B cell (primary cell): ENCODE data around the gene FBXL2. TPM values are rescaled to one million over a fixed set of nuclear protein-coding genes. Genes with fewer than 3 reads are reported as not detected.

Experiments
- ATAC-seq: fragments of 200-7000 bp; cut with Tn5 transposase; one replicate; pipeline ENCODE4 v1.10.0; 2021; ENCODE audit warnings: low read depth, mild to moderate bottlenecking, moderate number of reproducible peaks, moderate library complexity
- CTCF ChIA-PET: fragments of 350-600 bp; sonication (Branson Sonifier 250); formaldehyde crosslinking; loops from one replicate; lab custom pipeline; 2021; ENCODE audit warnings: antibody characterized with exemption, inconsistent platforms; lab: Charles Lee
- POLR2A ChIA-PET: fragments of 350-600 bp; sonication (Branson Sonifier 250); formaldehyde crosslinking; loops from one replicate; lab custom pipeline; 2021; ENCODE audit warnings: antibody characterized with exemption; lab: Charles Lee
- DNase-seq: peaks from one replicate; pipeline ENCODE4 v3.0.0; 2013
- H2AFZ ChIP-seq: 2 replicates; pipeline ENCODE4 v1.6.1; 2012; ENCODE audit warnings: mild to moderate bottlenecking, low read depth, low read length; ENCODE audit not compliant: insufficient read depth, poor library complexity, severe bottlenecking
- H3K27ac ChIP-seq, 2 donors: 1 replicate in 1 of 2; 2 replicates in 1 of 2; pipeline ENCODE4 v1.5.1; 2012 to 2013; ENCODE audit warnings: low read length in 2 of 2, mild to moderate bottlenecking in 2 of 2, moderate library complexity in 1 of 2
- H3K27me3 ChIP-seq, 4 experiments: fragments of 200-600 bp in 1 of 4; sonication (generic) in 1 of 4; replicated peaks in 1 of 4; 1 replicate in 2 of 4; 2 replicates in 2 of 4; pipeline versions ENCODE4 v1.6.1 to v1.7.0; 2013 to 2016; ENCODE audit warnings: low read length in 3 of 4, mild to moderate bottlenecking in 2 of 4, mixed read lengths in 1 of 4, moderate library complexity in 1 of 4; ENCODE audit not compliant: insufficient read depth in 4 of 4, control insufficient read depth in 3 of 4; ENCODE audit errors: control extremely low read depth in 1 of 4
- H3K36me3 ChIP-seq, 2 experiments: replicated peaks in 1 of 2; 1 replicate in 1 of 2; 2 replicates in 1 of 2; pipeline versions ENCODE4 v1.6.1 to v1.7.1; 2013; ENCODE audit warnings: low read length in 1 of 2; ENCODE audit not compliant: insufficient read depth in 2 of 2, control insufficient read depth in 1 of 2; ENCODE audit errors: control extremely low read depth in 1 of 2, extremely low read depth in 1 of 2
- H3K4me1 ChIP-seq, 2 donors: fragments of 200-600 bp in 1 of 2; sonication (generic) in 1 of 2; 1 replicate in 1 of 2; 2 replicates in 1 of 2; pipeline versions ENCODE4 v1.5.1 to v1.6.1; 2013 to 2017; ENCODE audit warnings: low read length in 2 of 2; ENCODE audit not compliant: control insufficient read depth in 2 of 2, insufficient read depth in 2 of 2
- H3K4me2 ChIP-seq: replicated peaks from 2 replicates; pipeline ENCODE3; 2012; ENCODE audit warnings: mild to moderate bottlenecking, low read depth, low read length; ENCODE audit not compliant: poor library complexity, severe bottlenecking
- H3K4me3 ChIP-seq, 5 experiments: fragments of 200-600 bp in 1 of 5; sonication (generic) in 1 of 5; 1 replicate in 3 of 5; 2 replicates in 2 of 5; pipeline versions ENCODE4 v1.5.1 to v1.7.0; 2011 to 2016; ENCODE audit warnings: low read length in 4 of 5, mild to moderate bottlenecking in 4 of 5, low read depth in 2 of 5, control low read depth in 1 of 5, moderate library complexity in 1 of 5; ENCODE audit not compliant: insufficient read depth in 1 of 5; ENCODE audit errors: control extremely low read depth in 1 of 5, extremely low read depth in 1 of 5
- H3K79me2 ChIP-seq: fragments of 200-600 bp; sonication (generic); one replicate; pipeline ENCODE4 v1.6.0; 2016; ENCODE audit warnings: low read length; ENCODE audit not compliant: control insufficient read depth, insufficient read depth
- H3K9ac ChIP-seq: fragments of 200-600 bp; sonication (generic); 2 replicates; pipeline ENCODE4 v1.6.1; 2017; ENCODE audit warnings: mild to moderate bottlenecking, low read length, moderate library complexity
- H3K9me3 ChIP-seq, 3 donors: one replicate each; pipeline versions ENCODE4 v1.6.1 to v1.7.1; 2013; ENCODE audit warnings: low read length in 2 of 3; ENCODE audit not compliant: control insufficient read depth in 2 of 3, insufficient read depth in 1 of 3; ENCODE audit errors: control extremely low read depth in 1 of 3
- H4K20me1 ChIP-seq: 2 replicates; pipeline ENCODE4 v1.6.0; 2012; ENCODE audit warnings: mild to moderate bottlenecking, low read length; ENCODE audit not compliant: insufficient read depth, control insufficient read depth, poor library complexity, severe bottlenecking
- H3K27ac Mint-ChIP-seq: one replicate; pipeline ENCODE4 v1.8.0; 2021; ENCODE audit warnings: mixed read lengths
- H3K27me3 Mint-ChIP-seq: one replicate; pipeline ENCODE4 v1.8.0; 2021; ENCODE audit warnings: mixed read lengths
- H3K4me1 Mint-ChIP-seq: one replicate; pipeline ENCODE4 v1.8.0; 2021; ENCODE audit warnings: mixed read lengths
- H3K4me3 Mint-ChIP-seq: one replicate; pipeline ENCODE4 v1.8.0; 2021; ENCODE audit warnings: mixed read lengths
- H3K9me3 Mint-ChIP-seq: one replicate; pipeline ENCODE4 v1.8.0; 2022; ENCODE audit warnings: mixed read lengths; ENCODE audit not compliant: insufficient read depth
- EZH2 ChIP-seq: IDR thresholded peaks from 2 replicates; pipeline ENCODE4 v1.6.1; 2012; ENCODE audit warnings: borderline replicate concordance, low read depth, mild to moderate bottlenecking, moderate library complexity, low read length; ENCODE audit not compliant: insufficient read depth, poor library complexity, severe bottlenecking
- WGBS: methylation state at CpG from one replicate; pipeline ENCODE4 v1.1.5; 2013; ENCODE audit warnings: missing lambda C conversion rate; ENCODE audit not compliant: insufficient coverage; 5-methylcytosine and 5-hydroxymethylcytosine counted together
- intact Hi-C: fragments of 100-400 bp; cut with micrococcal nuclease; formaldehyde crosslinking; loops from one replicate; pipeline ENCODE4 v1.10.0; 2022
- polyA plus RNA-seq: library from polyadenylated mRNA; depleted of rRNA; stranded (reverse); fragments of >200 nt; gene quantifications from 2 replicates; pipeline ENCODE4 v1.2.3, GENCODE V29; 2012
- total RNA-seq, 2 donors: library from RNA; stranded (reverse); fragments of 120-200 nt in 1 of 2; gene quantifications; 1 replicate in 1 of 2; 2 replicates in 1 of 2; pipeline versions ENCODE4 v1.2.3 to v1.2.4, GENCODE V29; 2013 to 2022
- TF ChIP-seq, protein P1 (sequence below): fragments of 200-600 bp; IDR thresholded peaks from one replicate; pipeline ENCODE4 v1.8.0; 2022; ENCODE audit warnings: antibody characterized with exemption, mild to moderate bottlenecking

FBXL2 gene
- total and polyA plus RNA-seq, 2 donors (not counting 1 experiment from before 2014, with no cell fraction given), result 0.34 TPM; not detected in 1

DNA sequence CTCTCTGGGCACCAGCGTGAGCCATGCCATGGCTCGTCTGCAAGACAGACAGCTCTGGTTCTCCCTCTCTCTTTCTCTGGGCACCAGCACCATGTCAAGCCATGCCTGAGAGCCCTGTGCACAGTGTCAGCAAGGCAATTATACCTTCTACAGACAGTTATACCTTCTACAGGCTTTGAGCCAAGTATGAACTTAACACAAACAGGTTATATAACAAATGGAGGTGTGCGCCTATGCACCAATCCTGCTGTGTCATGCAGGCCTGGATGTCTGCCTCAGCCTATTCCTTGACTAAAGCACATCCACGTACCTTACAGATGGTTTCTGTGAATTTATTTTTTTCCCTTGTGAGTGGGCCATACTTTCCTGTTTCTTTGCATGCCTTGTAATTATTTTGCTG lies 5.9 kb upstream of the FBXL2 start:
- H3K27me3 Mint-ChIP-seq, result peaks cover 31% of the 10 kb centered on the region
- WGBS, result 83% methylated on average over 3 of the region's 4 CpGs
- no peak overlapping the region for H3K4me2 ChIP-seq
- intact Hi-C loops, result no loop called here
- no peaks in the 10 kb centered on the region for H4K20me1 ChIP-seq
- ATAC-seq, result no peak
- no peak overlapping the region for H3K27ac Mint-ChIP-seq
- peaks cover 0 to 13% (median 1%) of the 10 kb centered on the region in 3 donors for H3K9me3 ChIP-seq
- no peak overlapping the region for H3K9ac ChIP-seq
- ChIA-PET POLR2A (no interaction called here), CTCF (no interaction called here)
- H3K27ac ChIP-seq, result no peak overlapping the region
- no peaks in the 10 kb centered on the region for H3K36me3 ChIP-seq
- TF ChIP-seq, protein P1, sequence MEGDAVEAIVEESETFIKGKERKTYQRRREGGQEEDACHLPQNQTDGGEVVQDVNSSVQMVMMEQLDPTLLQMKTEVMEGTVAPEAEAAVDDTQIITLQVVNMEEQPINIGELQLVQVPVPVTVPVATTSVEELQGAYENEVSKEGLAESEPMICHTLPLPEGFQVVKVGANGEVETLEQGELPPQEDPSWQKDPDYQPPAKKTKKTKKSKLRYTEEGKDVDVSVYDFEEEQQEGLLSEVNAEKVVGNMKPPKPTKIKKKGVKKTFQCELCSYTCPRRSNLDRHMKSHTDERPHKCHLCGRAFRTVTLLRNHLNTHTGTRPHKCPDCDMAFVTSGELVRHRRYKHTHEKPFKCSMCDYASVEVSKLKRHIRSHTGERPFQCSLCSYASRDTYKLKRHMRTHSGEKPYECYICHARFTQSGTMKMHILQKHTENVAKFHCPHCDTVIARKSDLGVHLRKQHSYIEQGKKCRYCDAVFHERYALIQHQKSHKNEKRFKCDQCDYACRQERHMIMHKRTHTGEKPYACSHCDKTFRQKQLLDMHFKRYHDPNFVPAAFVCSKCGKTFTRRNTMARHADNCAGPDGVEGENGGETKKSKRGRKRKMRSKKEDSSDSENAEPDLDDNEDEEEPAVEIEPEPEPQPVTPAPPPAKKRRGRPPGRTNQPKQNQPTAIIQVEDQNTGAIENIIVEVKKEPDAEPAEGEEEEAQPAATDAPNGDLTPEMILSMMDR, result no peak
- TF ChIP-seq EZH2, result no peak
- H3K27me3 ChIP-seq, result peaks cover 0 to 2% (median 0%) of the 10 kb centered on the region in 4 experiments
- no peak overlapping the region for H3K4me3 Mint-ChIP-seq
- H3K79me2 ChIP-seq, result no peaks in the 10 kb centered on the region
- H2AFZ ChIP-seq, result no peak overlapping the region
- H3K9me3 Mint-ChIP-seq, result no peaks in the 10 kb centered on the region
- no peak for DNase-seq
- no peaks in the 10 kb centered on the region for H3K4me1 ChIP-seq
- H3K4me3 ChIP-seq, result no peak overlapping the region
- no peaks in the 10 kb centered on the region for H3K4me1 Mint-ChIP-seq

DNA sequence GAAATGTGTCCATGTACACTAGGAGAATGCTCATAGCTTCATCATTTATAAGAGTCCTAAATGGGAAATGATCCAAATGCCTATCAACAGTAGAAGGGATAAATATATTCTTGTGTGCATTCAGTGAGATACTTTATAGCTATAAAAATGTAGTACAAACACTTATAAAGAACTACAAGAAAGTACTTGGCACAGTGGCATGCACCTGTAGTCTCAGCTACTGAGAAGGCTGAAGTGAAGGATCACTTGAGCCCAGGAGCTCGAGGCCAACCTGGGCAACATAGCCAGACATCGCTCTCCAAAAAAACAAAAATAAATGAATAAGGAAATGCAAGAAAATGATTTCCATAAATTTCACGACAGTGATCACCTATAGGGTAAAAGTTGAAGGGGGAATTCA lies 3.6 kb upstream of the FBXL2 start:
- peaks cover 30% of the 10 kb centered on the region for H3K27me3 Mint-ChIP-seq
- Histone ChIP-seq H4K20me1 (no peaks in the 10 kb centered on the region), H3K9me3 (peaks cover 0 to 9% (median 1%) of the 10 kb centered on the region in 3 donors), H3K36me3 (no peaks in the 10 kb centered on the region), H3K4me3 (no peak overlapping the region), H3K79me2 (no peaks in the 10 kb centered on the region), H3K4me2 (no peak overlapping the region), H3K9ac (no peak overlapping the region), H3K4me1 (peaks cover 10 to 13% of the 10 kb centered on the region in 2 donors), H3K27ac (no peak overlapping the region), H2AFZ (no peak overlapping the region), H3K27me3 (peaks cover 0 to 18% (median 12%) of the 10 kb centered on the region in 4 experiments)
- no peak overlapping the region for H3K27ac Mint-ChIP-seq
- intact Hi-C loops, result no loop called here
- TF ChIP-seq, protein P1, result no peak
- TF ChIP-seq EZH2, result no peak
- 100% methylated on average over 1 of the region's 3 CpGs for WGBS
- ATAC-seq (no peak), DNase-seq (no peak)
- H3K4me1 Mint-ChIP-seq, result peaks cover 8% of the 10 kb centered on the region
- ChIA-PET CTCF (no interaction called here), POLR2A (no interaction called here)
- no peaks in the 10 kb centered on the region for H3K9me3 Mint-ChIP-seq
- H3K4me3 Mint-ChIP-seq, result no peak overlapping the region
